Measurements from ENCODE around the gene TMEM8B.

DNA sequence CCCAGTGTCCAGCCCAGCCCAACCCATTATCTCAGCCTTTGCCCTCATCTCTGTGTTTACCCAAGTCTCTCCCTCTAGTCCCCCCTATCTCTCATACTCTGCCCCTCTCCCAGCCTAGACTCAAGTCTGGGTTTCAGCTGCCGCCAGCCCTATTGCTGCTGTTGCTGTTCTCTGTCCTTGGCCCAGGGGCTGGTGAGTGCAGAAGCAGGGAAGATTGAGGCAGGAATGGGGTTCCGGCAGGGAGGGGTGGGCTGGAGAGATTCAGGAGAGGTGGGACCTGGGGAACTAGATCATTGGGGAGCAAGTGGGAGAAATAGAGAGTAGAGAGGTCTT, 702 bp downstream of the TMEM8B start:
- TF ChIP-seq, protein P1, sequence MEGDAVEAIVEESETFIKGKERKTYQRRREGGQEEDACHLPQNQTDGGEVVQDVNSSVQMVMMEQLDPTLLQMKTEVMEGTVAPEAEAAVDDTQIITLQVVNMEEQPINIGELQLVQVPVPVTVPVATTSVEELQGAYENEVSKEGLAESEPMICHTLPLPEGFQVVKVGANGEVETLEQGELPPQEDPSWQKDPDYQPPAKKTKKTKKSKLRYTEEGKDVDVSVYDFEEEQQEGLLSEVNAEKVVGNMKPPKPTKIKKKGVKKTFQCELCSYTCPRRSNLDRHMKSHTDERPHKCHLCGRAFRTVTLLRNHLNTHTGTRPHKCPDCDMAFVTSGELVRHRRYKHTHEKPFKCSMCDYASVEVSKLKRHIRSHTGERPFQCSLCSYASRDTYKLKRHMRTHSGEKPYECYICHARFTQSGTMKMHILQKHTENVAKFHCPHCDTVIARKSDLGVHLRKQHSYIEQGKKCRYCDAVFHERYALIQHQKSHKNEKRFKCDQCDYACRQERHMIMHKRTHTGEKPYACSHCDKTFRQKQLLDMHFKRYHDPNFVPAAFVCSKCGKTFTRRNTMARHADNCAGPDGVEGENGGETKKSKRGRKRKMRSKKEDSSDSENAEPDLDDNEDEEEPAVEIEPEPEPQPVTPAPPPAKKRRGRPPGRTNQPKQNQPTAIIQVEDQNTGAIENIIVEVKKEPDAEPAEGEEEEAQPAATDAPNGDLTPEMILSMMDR (IDR thresholded peaks at IDR 0.05; ENCODE audit: insufficient read depth, low read length) = no peak
- TF ChIP-seq SPI1 (IDR thresholded peaks at IDR 0.05; ENCODE audit: borderline replicate concordance, low read depth) (no peak), POLR2AphosphoS5 (IDR thresholded peaks at IDR 0.05; ENCODE audit: low read depth) (no peak)
